ENCODE measurements around the gene PLEKHA4. TPM values are rescaled to one million over a fixed set of nuclear protein-coding genes. Genes with fewer than 3 reads are reported as not detected.

PLEKHA4 gene
- total and polyA plus RNA-seq, 9 of the 15 experiments (the other 6 are each of a cell fraction or from before 2014, with no cell fraction given) = 0.07 to 30.8 (median 11.4) TPM

DNA sequence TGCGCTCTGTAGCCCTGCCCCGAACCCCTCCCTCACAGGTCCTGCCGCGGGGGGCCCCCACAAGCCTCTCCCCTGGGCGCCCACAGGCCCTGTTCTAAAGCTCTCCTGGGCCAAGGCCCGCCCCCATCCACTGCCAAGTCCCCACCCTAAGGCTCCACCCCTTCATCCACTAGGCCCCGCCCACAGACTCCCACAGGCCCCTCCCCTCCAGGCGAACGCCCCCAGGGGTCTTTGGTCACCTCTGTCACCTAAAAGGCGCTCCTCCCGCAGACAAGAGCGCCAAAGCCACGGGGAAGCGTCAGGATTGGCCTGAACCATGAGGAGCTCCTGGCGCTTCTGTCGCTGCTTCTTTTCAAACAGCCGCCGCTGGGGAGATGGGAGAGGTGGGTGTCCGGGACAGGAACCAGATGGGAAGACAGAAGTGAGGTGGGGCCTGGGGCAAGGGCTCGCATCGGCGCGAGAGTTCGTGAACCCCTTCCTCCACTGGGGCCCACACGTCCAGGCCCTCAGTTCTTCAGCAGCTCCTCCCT is 27.8 kb upstream of the PLEKHA4 start:
- POLR2A ChIA-PET = interaction anchor here (0.6 to 9.7 kb wide), 8 partner anchors 10 to 70 kb away, joined by 3 to 205 read pairs (median 6); partner anchors contain the start of genes DHDH, FTL and PPP1R15A
- Histone ChIP-seq H3K9me1 (ENCODE audit: control insufficient read depth, insufficient read depth, low read length) (no peaks in the 10 kb centered on the region), H3K27ac (ENCODE audit: extremely low read depth, low read depth, low read length) (peak overlapping the region; percentile 48; the same call in 1 of the 3 replicates), H3K9ac (ENCODE audit: insufficient read depth in 1 of 2, low read depth in 2 of 2, low read length in 2 of 2) (peak overlapping the region in 1 of 2 experiments; percentile 33; a peak in 3 of 4 replicates), H3K4me3 (peak overlapping the region; percentile 17; the same call in 1 of the 2 replicates), H3K4me1 (replicated peaks in 1 of 2; ENCODE audit: control insufficient read depth in 2 of 2, insufficient read depth in 2 of 2, low read length in 2 of 2) (peaks cover 34 to 71% of the 10 kb centered on the region in 2 experiments), H3K36me3 (ENCODE audit: control insufficient read depth, insufficient read depth, low read length) (no peaks in the 10 kb centered on the region), H3K27me3 (ENCODE audit: control insufficient read depth in 2 of 2, insufficient read depth in 2 of 2, low read length in 2 of 2) (no peaks in the 10 kb centered on the region), H2AFZ (ENCODE audit: low read depth, low read length) (peak overlapping the region; percentile 79), H3K79me2 (ENCODE audit: control insufficient read depth, insufficient read depth, low read length) (peaks cover 12% of the 10 kb centered on the region), H3K4me2 (ENCODE audit: insufficient read depth, low read length) (peak overlapping the region; percentile 66), H3K9me3 (replicated peaks; ENCODE audit: control insufficient read depth, insufficient read depth, low read depth, low read length) (no peaks in the 10 kb centered on the region), H4K20me1 (replicated peaks; ENCODE audit: control insufficient read depth, insufficient read depth, low read length) (no peaks in the 10 kb centered on the region)
- in situ Hi-C loops (cut with MboI) = no loop called here
- intact Hi-C loops (cut with micrococcal nuclease) = no loop called here
- CTCF ChIA-PET (ENCODE audit: low intra/inter-chr PET ratio) = no interaction called here
- DNase-seq (ENCODE audit: extremely low read depth in 1 of 4, low spot score in 3 of 4) = peak; percentile 80 to 94 (median 88)
- FAIRE-seq = no peak
- ATAC-seq = peak; percentile 68
- 14% methylated on average over 20 of the region's 25 CpGs for WGBS (ENCODE audit: insufficient coverage, low coverage, missing lambda C conversion rate)
- no TSS peak for BruUV-seq (replicated peaks)
- TF ChIP-seq RBFOX2 (IDR thresholded peaks at IDR 0.05; ENCODE audit: low read depth, low read length) (peak; percentile 53; the same call in 1 of the 2 replicates), ZFX (CRISPR knock-in tag; IDR thresholded peaks at IDR 0.05) (peak; percentile 52), EGR1 (conservative IDR thresholded peaks at IDR 0.05) (peak; percentile 31; the same call in 1 of the 2 replicates), HDAC2 (IDR thresholded peaks at IDR 0.05) (0 out of 2 replicates have a peak, but pooled peaks have one; percentile 38), JUND (IDR thresholded peaks at IDR 0.05; ENCODE audit: borderline replicate concordance, low read depth, low read length) (peak; percentile 10; the same call in 1 of the 2 replicates), JUND (tag; IDR thresholded peaks at IDR 0.05; ENCODE audit: borderline replicate concordance, low read depth, low read length) (no peak), ZFP36 (IDR thresholded peaks at IDR 0.05; ENCODE audit: low read depth, low read length, partially characterized antibody) (no peak), POLR2G (IDR thresholded peaks at IDR 0.05; ENCODE audit: low read depth, low read length) (peak; percentile 64), ZNF263 (CRISPR knock-in tag; IDR thresholded peaks at IDR 0.05; ENCODE audit: borderline replicate concordance) (no peak), ZNF282 (CRISPR knock-in tag; IDR thresholded peaks at IDR 0.05) (no peak), ZBTB17 (CRISPR knock-in tag; IDR thresholded peaks at IDR 0.05) (no peak), E2F3 (CRISPR knock-in tag; IDR thresholded peaks at IDR 0.05) (no peak), LCOR (CRISPR knock-in tag; IDR thresholded peaks at IDR 0.05) (no peak), GABPB1 (CRISPR knock-in tag; IDR thresholded peaks at IDR 0.05) (peak; percentile 39), MAZ (CRISPR knock-in tag; conservative IDR thresholded peaks at IDR 0.05 in 1 of 2, IDR thresholded peaks at IDR 0.05 in 1 of 2) (peak in 1 of 2 experiments; percentile 44; a peak in 1 of 4 replicates), MAFK (IDR thresholded peaks at IDR 0.05; ENCODE audit: low read length) (no peak), HMGN3 (IDR thresholded peaks at IDR 0.05; ENCODE audit: borderline replicate concordance, extremely low read depth, insufficient read length, low read depth, low read length) (peak; percentile 43)
- TF ChIP-seq, protein P1, sequence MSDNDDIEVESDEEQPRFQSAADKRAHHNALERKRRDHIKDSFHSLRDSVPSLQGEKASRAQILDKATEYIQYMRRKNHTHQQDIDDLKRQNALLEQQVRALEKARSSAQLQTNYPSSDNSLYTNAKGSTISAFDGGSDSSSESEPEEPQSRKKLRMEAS (CRISPR knock-in tag; IDR thresholded peaks at IDR 0.05) = 0 out of 2 replicates have a peak, but pooled peaks have one; percentile 16
- TF ChIP-seq, protein P2, sequence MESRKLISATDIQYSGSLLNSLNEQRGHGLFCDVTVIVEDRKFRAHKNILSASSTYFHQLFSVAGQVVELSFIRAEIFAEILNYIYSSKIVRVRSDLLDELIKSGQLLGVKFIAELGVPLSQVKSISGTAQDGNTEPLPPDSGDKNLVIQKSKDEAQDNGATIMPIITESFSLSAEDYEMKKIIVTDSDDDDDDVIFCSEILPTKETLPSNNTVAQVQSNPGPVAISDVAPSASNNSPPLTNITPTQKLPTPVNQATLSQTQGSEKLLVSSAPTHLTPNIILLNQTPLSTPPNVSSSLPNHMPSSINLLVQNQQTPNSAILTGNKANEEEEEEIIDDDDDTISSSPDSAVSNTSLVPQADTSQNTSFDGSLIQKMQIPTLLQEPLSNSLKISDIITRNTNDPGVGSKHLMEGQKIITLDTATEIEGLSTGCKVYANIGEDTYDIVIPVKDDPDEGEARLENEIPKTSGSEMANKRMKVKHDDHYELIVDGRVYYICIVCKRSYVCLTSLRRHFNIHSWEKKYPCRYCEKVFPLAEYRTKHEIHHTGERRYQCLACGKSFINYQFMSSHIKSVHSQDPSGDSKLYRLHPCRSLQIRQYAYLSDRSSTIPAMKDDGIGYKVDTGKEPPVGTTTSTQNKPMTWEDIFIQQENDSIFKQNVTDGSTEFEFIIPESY (CRISPR knock-in tag; IDR thresholded peaks at IDR 0.05) = peak; percentile 97
